ENCODE data around the gene AGXT.

Gene AGXT

DNA sequence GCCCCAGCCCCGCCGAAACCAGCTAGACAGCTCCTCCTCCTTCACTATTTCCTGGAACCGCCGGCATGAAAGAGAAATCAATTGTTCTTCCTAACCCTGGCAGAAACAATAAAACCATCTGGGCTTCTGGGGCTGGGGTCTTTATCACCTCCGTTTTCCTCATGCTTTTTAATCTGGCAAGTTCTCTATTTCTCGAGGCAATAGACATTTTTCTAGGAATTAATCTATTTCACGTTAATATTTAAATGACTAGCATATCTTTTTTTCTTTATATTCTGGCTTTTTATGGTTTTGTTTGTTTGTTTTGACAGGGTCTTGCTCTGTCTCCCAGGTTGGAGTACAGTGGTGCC is 47.2 kb upstream of the AGXT start:
- H3K27ac ChIP-seq (ENCODE audit: poor library complexity, severe bottlenecking) = no peak overlapping the region
- no peak for DNase-seq (ENCODE audit: low spot score)
- TF ChIP-seq, protein P1, sequence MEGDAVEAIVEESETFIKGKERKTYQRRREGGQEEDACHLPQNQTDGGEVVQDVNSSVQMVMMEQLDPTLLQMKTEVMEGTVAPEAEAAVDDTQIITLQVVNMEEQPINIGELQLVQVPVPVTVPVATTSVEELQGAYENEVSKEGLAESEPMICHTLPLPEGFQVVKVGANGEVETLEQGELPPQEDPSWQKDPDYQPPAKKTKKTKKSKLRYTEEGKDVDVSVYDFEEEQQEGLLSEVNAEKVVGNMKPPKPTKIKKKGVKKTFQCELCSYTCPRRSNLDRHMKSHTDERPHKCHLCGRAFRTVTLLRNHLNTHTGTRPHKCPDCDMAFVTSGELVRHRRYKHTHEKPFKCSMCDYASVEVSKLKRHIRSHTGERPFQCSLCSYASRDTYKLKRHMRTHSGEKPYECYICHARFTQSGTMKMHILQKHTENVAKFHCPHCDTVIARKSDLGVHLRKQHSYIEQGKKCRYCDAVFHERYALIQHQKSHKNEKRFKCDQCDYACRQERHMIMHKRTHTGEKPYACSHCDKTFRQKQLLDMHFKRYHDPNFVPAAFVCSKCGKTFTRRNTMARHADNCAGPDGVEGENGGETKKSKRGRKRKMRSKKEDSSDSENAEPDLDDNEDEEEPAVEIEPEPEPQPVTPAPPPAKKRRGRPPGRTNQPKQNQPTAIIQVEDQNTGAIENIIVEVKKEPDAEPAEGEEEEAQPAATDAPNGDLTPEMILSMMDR (IDR thresholded peaks at IDR 0.05; ENCODE audit: poor library complexity, severe bottlenecking) = no peak
- H3K27me3 ChIP-seq (ENCODE audit: insufficient read depth, poor library complexity, severe bottlenecking) = peaks cover 67% of the 10 kb centered on the region
- no peaks in the 10 kb centered on the region for H3K36me3 ChIP-seq (ENCODE audit: low read depth)
- no peaks in the 10 kb centered on the region for H3K4me1 ChIP-seq (ENCODE audit: insufficient read depth, poor library complexity, severe bottlenecking)
- no peaks in the 10 kb centered on the region for H3K9me3 ChIP-seq (ENCODE audit: severe bottlenecking)
- ATAC-seq (ENCODE audit: low read depth) = no peak
- no peak overlapping the region for H3K4me3 ChIP-seq (ENCODE audit: severe bottlenecking)

DNA sequence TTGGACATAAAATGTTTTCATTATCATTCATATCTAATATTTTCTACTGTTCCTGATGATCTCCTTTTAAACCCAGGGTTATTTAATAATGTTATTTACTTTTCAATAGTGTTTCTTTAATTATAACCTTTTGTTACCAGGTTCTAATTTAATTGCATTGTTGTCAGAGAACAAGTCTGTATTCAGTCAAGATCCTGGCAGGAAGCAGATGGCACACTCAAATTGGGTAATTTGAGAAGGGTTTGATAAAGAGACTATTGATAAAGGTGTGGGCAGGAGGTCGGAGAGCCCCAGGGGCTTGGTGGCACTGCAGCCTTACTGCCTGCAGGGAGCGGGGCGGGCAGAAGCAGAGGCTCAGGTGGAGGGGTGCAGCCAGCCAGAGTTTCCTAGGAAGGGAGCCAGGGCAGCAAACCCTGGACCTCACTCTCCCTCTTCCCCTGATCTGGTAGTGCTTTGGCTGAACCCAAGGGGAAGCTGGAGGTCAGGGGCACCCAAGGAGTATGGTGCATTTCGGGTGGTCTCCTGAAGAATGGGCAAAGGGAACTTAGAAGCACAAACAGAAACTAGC is 46.3 kb upstream of the AGXT start:
- ATAC-seq (ENCODE audit: low read depth) = no peak
- no peak for DNase-seq (ENCODE audit: low spot score)
- Histone ChIP-seq H3K36me3 (ENCODE audit: low read depth) (no peaks in the 10 kb centered on the region), H3K27me3 (ENCODE audit: insufficient read depth, poor library complexity, severe bottlenecking) (peaks cover 71% of the 10 kb centered on the region), H3K27ac (ENCODE audit: poor library complexity, severe bottlenecking) (no peak overlapping the region), H3K4me3 (ENCODE audit: severe bottlenecking) (no peak overlapping the region), H3K9me3 (ENCODE audit: severe bottlenecking) (no peaks in the 10 kb centered on the region), H3K4me1 (ENCODE audit: insufficient read depth, poor library complexity, severe bottlenecking) (no peaks in the 10 kb centered on the region)
- TF ChIP-seq, protein P1 (IDR thresholded peaks at IDR 0.05; ENCODE audit: poor library complexity, severe bottlenecking) = no peak

DNA sequence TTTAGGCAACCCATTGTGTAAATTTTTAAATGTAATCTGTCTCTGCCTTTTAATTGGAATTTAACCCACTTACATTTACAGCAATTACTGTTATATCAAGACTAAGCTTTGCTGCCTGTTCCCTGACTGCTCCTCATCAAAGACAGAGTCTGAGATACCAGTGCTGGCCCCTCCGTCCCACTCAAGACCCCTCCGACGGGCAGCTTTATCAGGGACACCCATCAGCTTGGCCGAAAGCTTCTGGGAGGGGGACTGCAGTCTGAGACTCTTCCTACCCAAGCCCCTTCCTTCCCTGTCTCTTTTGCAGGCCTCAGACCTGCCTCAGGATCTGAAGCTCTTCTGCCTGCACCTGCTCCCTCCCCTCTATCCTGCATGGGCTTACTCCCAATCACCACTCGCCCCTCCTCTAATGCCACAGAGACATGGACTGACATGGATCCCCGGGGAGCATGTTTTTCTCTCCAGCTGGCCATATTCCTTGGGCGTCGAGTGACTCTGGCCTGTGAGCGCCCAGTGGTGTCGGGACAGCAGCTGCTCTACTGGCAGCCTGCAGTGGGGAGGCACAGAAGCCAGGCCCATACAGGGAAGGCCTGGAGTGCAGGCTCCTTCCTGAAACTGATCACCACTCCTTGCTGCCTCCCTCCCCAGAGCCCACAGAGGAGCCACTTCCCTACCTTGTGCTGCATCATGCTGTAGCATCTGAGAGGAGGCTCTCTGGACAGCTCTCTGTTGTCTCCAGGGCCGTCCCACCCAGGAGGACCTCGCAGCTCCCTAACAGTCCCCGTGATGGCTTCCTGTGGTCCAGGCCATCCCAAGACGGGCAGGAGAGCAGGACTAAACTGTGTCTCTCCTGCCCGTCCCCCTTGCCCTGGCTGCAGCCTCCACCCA is 44.9 kb upstream of the AGXT start:
- no peak for DNase-seq (ENCODE audit: low spot score)
- Histone ChIP-seq H3K4me1 (ENCODE audit: insufficient read depth, poor library complexity, severe bottlenecking) (no peaks in the 10 kb centered on the region), H3K9me3 (ENCODE audit: severe bottlenecking) (no peaks in the 10 kb centered on the region), H3K4me3 (ENCODE audit: severe bottlenecking) (no peak overlapping the region), H3K27ac (ENCODE audit: poor library complexity, severe bottlenecking) (no peak overlapping the region), H3K36me3 (ENCODE audit: low read depth) (no peaks in the 10 kb centered on the region), H3K27me3 (ENCODE audit: insufficient read depth, poor library complexity, severe bottlenecking) (peaks cover 60% of the 10 kb centered on the region)
- TF ChIP-seq, protein P1 (IDR thresholded peaks at IDR 0.05; ENCODE audit: poor library complexity, severe bottlenecking) = no peak
- no peak for ATAC-seq (ENCODE audit: low read depth)

DNA sequence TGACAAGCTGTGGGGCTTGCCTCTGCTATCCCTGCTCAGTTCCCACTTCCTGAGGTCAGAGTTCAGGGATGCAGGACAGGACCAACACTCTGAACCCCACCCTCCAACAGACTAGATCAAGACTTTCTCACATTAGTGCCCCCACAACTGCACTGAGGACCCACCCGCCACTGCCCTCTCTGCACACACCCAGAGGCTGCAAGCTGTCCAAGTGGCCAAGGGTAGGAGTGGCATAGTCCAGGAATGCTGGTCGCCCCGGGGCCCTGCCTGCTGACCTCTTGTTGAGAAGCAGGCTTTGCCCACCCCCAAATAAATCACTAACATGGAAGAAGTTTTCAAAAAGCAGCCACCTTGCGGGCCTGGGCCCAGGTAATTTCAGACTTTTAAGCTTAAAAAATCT is 43.1 kb upstream of the AGXT start:
- Histone ChIP-seq H3K4me3 (ENCODE audit: severe bottlenecking) (no peak overlapping the region), H3K4me1 (ENCODE audit: insufficient read depth, poor library complexity, severe bottlenecking) (no peaks in the 10 kb centered on the region), H3K36me3 (ENCODE audit: low read depth) (no peaks in the 10 kb centered on the region), H3K27ac (ENCODE audit: poor library complexity, severe bottlenecking) (no peak overlapping the region), H3K9me3 (ENCODE audit: severe bottlenecking) (no peaks in the 10 kb centered on the region), H3K27me3 (ENCODE audit: insufficient read depth, poor library complexity, severe bottlenecking) (peaks cover 62% of the 10 kb centered on the region)
- no peak for ATAC-seq (ENCODE audit: low read depth)
- TF ChIP-seq, protein P1 (IDR thresholded peaks at IDR 0.05; ENCODE audit: poor library complexity, severe bottlenecking) = no peak
- DNase-seq (ENCODE audit: low spot score) = no peak

Measured in RWPE2 (cell line).